Stimulated activated memory B cell treated with anti-CD40 and anti-IgM and Interleukin-4, amounts not matched to agents 10 μg/mL and 1 μg/mL and 100 μg/mL, for 72 hours (primary cell): ENCODE data around the gene ACAP3.

Experiments
- ATAC-seq: fragments of 150-1000 bp; cut with Tn5 transposase; 2 replicates; pipeline ENCODE4 v1.10.0; 2021
- H3K27ac Mint-ChIP-seq: one replicate; pipeline ENCODE4 v1.8.0; 2022; ENCODE audit warnings: mild to moderate bottlenecking, mixed read lengths
- H3K27me3 Mint-ChIP-seq: one replicate; pipeline ENCODE4 v1.8.0; 2022; ENCODE audit warnings: mixed read lengths
- H3K36me3 Mint-ChIP-seq: one replicate; pipeline ENCODE4 v1.8.0; 2022; ENCODE audit warnings: mixed read lengths
- H3K4me1 Mint-ChIP-seq: one replicate; pipeline ENCODE4 v1.8.0; 2022; ENCODE audit warnings: mixed read lengths
- H3K4me3 Mint-ChIP-seq: one replicate; pipeline ENCODE4 v1.8.0; 2022; ENCODE audit warnings: mild to moderate bottlenecking, moderate library complexity, mixed read lengths
- H3K9me3 Mint-ChIP-seq: one replicate; pipeline ENCODE4 v1.8.0; 2022; ENCODE audit warnings: mixed read lengths

Gene ACAP3

GRCh38 chr1:1347663-1348419 is 40.1 kb upstream of the ACAP3 start:
- peaks cover 46% of the 10 kb centered on the region for H3K4me1 Mint-ChIP-seq
- no peaks in the 10 kb centered on the region for H3K36me3 Mint-ChIP-seq
- peak overlapping the region; percentile 81 for H3K4me3 Mint-ChIP-seq
- H3K27ac Mint-ChIP-seq: peak overlapping the region; percentile 64
- H3K9me3 Mint-ChIP-seq: no peaks in the 10 kb centered on the region
- no peak for ATAC-seq
- H3K27me3 Mint-ChIP-seq: peaks cover 11% of the 10 kb centered on the region

GRCh38 chr1:1347026-1347595 is 39.4 kb upstream of the ACAP3 start:
- no peak for ATAC-seq
- no peak overlapping the region for H3K4me3 Mint-ChIP-seq
- H3K9me3 Mint-ChIP-seq: no peaks in the 10 kb centered on the region
- H3K4me1 Mint-ChIP-seq: peaks cover 41% of the 10 kb centered on the region
- peaks cover 3% of the 10 kb centered on the region for H3K27me3 Mint-ChIP-seq
- no peaks in the 10 kb centered on the region for H3K36me3 Mint-ChIP-seq
- peak overlapping the region; percentile 64 for H3K27ac Mint-ChIP-seq

- Mint-ChIP-seq H3K9me3 (no peaks in the 10 kb centered on the region), H3K4me3 (no peak overlapping the region), H3K27ac (no peak overlapping the region), H3K27me3 (no peaks in the 10 kb centered on the region), H3K36me3 (no peaks in the 10 kb centered on the region), H3K4me1 (peaks cover 39% of the 10 kb centered on the region)
- no peak for ATAC-seq
Observed at GRCh38 chr1:1346501-1346890, 38.8 kb upstream of the ACAP3 start.

- Mint-ChIP-seq H3K4me1 (peaks cover 39% of the 10 kb centered on the region), H3K9me3 (no peaks in the 10 kb centered on the region), H3K27ac (no peak overlapping the region), H3K4me3 (no peak overlapping the region), H3K27me3 (no peaks in the 10 kb centered on the region), H3K36me3 (peaks cover 5% of the 10 kb centered on the region)
- ATAC-seq: no peak
Observed at GRCh38 chr1:1345860-1346500, 38.2 kb upstream of the ACAP3 start.

DNA sequence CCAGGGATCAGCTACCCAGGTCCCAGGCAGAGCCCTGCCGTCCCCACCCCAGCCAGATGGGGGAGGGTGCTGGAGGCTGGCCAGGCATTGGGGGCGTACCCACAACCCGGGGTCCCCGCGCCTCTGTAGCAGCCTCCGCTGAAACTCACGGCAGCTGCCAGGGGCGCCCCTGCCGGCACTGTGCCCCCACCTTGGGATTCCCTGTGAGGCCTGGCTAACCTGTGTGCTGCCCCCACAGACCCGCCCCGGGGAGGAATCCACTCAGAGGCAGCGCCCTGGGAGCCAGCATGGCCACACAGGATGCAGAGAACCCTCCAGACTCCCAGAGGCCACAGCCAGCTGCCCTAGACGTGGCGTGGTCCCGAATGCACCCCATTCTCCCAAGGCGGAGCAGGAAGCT is 37.7 kb upstream of the ACAP3 start:
- H3K27me3 Mint-ChIP-seq: no peaks in the 10 kb centered on the region
- peaks cover 7% of the 10 kb centered on the region for H3K36me3 Mint-ChIP-seq
- peaks cover 39% of the 10 kb centered on the region for H3K4me1 Mint-ChIP-seq
- H3K4me3 Mint-ChIP-seq: no peak overlapping the region
- no peaks in the 10 kb centered on the region for H3K9me3 Mint-ChIP-seq
- ATAC-seq: no peak
- no peak overlapping the region for H3K27ac Mint-ChIP-seq

GRCh38 chr1:1344655-1345361 is 37.1 kb upstream of the ACAP3 start:
- H3K4me1 Mint-ChIP-seq: peaks cover 39% of the 10 kb centered on the region
- no peak for ATAC-seq
- H3K27me3 Mint-ChIP-seq: no peaks in the 10 kb centered on the region
- no peak overlapping the region for H3K4me3 Mint-ChIP-seq
- peaks cover 7% of the 10 kb centered on the region for H3K36me3 Mint-ChIP-seq
- H3K27ac Mint-ChIP-seq: no peak overlapping the region
- no peaks in the 10 kb centered on the region for H3K9me3 Mint-ChIP-seq

DNA sequence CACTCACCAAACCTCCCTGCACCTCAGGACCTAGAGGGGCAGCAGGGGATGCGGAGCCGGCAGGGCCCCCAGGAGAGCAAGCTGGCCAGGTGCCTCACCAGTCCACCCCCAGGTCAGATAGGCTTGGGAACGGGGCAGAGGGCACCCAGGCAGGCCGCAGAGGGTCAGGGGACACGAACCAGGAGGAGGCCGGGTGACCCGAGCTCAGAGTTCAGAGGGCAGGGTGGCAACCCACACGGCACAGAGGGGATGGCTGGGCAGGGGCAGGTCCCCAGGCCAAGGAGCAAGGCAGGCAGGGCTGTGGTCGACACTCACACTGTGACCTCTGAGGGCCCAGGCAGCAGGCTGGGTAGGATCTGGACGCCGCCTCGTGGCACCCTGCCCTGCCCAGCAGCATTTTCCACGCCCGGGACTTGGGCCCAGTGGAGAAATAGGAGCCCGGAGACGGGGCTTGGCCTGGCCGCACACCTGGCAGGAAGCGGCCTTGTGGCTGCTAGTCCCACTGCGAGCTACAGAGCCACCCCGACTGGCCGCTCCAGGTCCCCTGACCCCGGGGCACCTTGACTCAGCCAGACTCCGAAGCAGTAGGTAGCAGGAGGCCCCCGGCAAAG is 36.2 kb upstream of the ACAP3 start:
- H3K27ac Mint-ChIP-seq: no peak overlapping the region
- peaks cover 39% of the 10 kb centered on the region for H3K4me1 Mint-ChIP-seq
- no peaks in the 10 kb centered on the region for H3K9me3 Mint-ChIP-seq
- H3K27me3 Mint-ChIP-seq: no peaks in the 10 kb centered on the region
- H3K4me3 Mint-ChIP-seq: no peak overlapping the region
- H3K36me3 Mint-ChIP-seq: peaks cover 10% of the 10 kb centered on the region
- no peak for ATAC-seq

GRCh38 chr1:1342584-1343115 is 34.9 kb upstream of the ACAP3 start:
- H3K27ac Mint-ChIP-seq: no peak overlapping the region
- H3K4me1 Mint-ChIP-seq: peaks cover 32% of the 10 kb centered on the region
- no peak overlapping the region for H3K4me3 Mint-ChIP-seq

GRCh38 chr1:1342061-1342562 is 34.4 kb upstream of the ACAP3 start:
- Mint-ChIP-seq H3K4me1 (peaks cover 27% of the 10 kb centered on the region), H3K27me3 (no peaks in the 10 kb centered on the region), H3K36me3 (peaks cover 23% of the 10 kb centered on the region), H3K27ac (no peak overlapping the region), H3K4me3 (no peak overlapping the region), H3K9me3 (no peaks in the 10 kb centered on the region)
- peak; percentile 9 for ATAC-seq

More at GRCh38 chr1:1342584-1343115, 34.9 kb upstream of the ACAP3 start:
- Mint-ChIP-seq H3K9me3 (no peaks in the 10 kb centered on the region), H3K27me3 (no peaks in the 10 kb centered on the region), H3K36me3 (peaks cover 18% of the 10 kb centered on the region)
- ATAC-seq: no peak

DNA sequence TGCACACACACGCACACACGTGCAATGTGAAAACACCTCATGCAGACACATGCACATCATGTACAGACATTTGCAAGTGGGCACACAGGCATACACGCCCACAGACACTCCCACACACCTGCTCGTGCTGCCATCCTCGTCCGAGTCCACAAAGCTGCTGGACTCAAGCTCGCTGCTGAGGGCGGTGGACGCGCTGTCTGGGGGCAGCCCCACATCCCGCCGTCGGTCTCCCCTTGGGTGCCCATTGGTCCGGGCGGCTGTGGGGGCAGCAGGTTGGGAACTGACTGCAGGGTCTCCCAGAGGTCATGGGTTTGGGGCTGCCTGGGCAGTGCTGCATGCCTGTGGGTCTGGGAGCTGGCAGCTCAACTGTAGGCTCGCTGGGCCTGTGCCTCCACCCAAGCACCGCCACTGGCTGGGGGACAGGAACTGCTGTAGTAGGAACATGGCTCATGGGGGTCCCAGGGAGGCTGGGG is 33.9 kb upstream of the ACAP3 start:
- peaks cover 21% of the 10 kb centered on the region for H3K4me1 Mint-ChIP-seq
- no peak overlapping the region for H3K4me3 Mint-ChIP-seq
- H3K9me3 Mint-ChIP-seq: no peaks in the 10 kb centered on the region
- H3K27ac Mint-ChIP-seq: no peak overlapping the region
- H3K27me3 Mint-ChIP-seq: no peaks in the 10 kb centered on the region
- ATAC-seq: no peak
- H3K36me3 Mint-ChIP-seq: peaks cover 23% of the 10 kb centered on the region

DNA sequence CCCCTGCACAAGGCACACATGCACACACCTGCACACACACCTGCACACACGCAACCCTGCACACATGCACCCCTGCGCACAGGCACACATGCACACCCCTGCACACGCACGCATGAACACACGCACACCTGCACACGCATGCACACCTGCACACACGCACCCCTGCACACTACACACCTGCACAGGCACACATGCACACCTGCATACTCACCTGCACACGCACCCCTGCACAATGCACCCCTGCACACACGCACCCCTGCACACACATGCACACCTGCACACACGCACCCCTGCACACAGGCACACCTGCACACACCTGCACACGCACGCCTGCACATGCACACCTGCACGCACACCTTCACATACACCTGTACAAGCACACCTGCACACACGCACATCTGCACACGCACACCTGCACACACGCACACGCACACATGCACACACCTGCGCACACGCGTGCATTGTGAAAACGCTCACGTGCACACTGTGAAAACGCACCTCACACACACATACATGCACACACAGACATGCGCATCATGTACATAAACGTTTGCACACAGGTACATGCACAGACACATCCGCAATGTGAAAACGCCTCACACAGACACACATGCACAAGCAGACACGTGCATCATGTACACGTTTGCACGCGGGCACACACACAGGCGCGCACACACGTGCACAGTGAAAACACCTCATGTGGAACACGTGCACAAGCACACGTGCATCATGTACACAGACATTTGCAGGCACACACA is 33.2 kb upstream of the ACAP3 start:
- no peaks in the 10 kb centered on the region for H3K9me3 Mint-ChIP-seq
- H3K27ac Mint-ChIP-seq: no peak overlapping the region
- no peaks in the 10 kb centered on the region for H3K27me3 Mint-ChIP-seq
- no peak overlapping the region for H3K4me3 Mint-ChIP-seq
- H3K36me3 Mint-ChIP-seq: peaks cover 23% of the 10 kb centered on the region
- H3K4me1 Mint-ChIP-seq: peaks cover 15% of the 10 kb centered on the region
- ATAC-seq: no peak

GRCh38 chr1:1340185-1340584 is 32.5 kb upstream of the ACAP3 start:
- peaks cover 23% of the 10 kb centered on the region for H3K36me3 Mint-ChIP-seq
- H3K4me1 Mint-ChIP-seq: peaks cover 12% of the 10 kb centered on the region
- ATAC-seq: no peak
- no peaks in the 10 kb centered on the region for H3K9me3 Mint-ChIP-seq
- no peak overlapping the region for H3K4me3 Mint-ChIP-seq
- no peak overlapping the region for H3K27ac Mint-ChIP-seq
- no peaks in the 10 kb centered on the region for H3K27me3 Mint-ChIP-seq

- Mint-ChIP-seq H3K27ac (no peak overlapping the region), H3K36me3 (peaks cover 23% of the 10 kb centered on the region), H3K4me3 (no peak overlapping the region), H3K4me1 (peaks cover 7% of the 10 kb centered on the region), H3K27me3 (no peaks in the 10 kb centered on the region), H3K9me3 (no peaks in the 10 kb centered on the region)
- no peak for ATAC-seq
Observed at GRCh38 chr1:1338278-1338677, 30.5 kb upstream of the ACAP3 start.

GRCh38 chr1:1337793-1338147 is 30.0 kb upstream of the ACAP3 start:
- Mint-ChIP-seq H3K4me3 (no peak overlapping the region), H3K9me3 (no peaks in the 10 kb centered on the region), H3K27me3 (no peaks in the 10 kb centered on the region), H3K4me1 (peaks cover 2% of the 10 kb centered on the region), H3K36me3 (peaks cover 23% of the 10 kb centered on the region), H3K27ac (no peak overlapping the region)
- ATAC-seq: peak; percentile 22
